Breast epithelium (tissue), 3 donors: ENCODE results near the gene SYNPO2.

Source experiments
- CTCF ChIP-seq, 3 donors: fragments of 450-650 bp; IDR thresholded peaks; one replicate each; pipeline ENCODE4 v1.5.1; 2016 to 2017; ENCODE audit warnings: antibody characterized with exemption in 3 of 3, mild to moderate bottlenecking in 3 of 3, moderate library complexity in 3 of 3
- POLR2A ChIP-seq: fragments of 450-650 bp; IDR thresholded peaks from one replicate; pipeline ENCODE4 v1.6.1; 2016; ENCODE audit warnings: antibody characterized with exemption, mild to moderate bottlenecking, moderate library complexity

GRCh38 chr4:118997601-118998000 is 108.9 kb downstream of the SYNPO2 start:
- TF ChIP-seq POLR2A (no peak), CTCF (IDR thresholded peaks at IDR 0.05) (no peak)
